ENCODE measurements around the gene STAG1.

DNA sequence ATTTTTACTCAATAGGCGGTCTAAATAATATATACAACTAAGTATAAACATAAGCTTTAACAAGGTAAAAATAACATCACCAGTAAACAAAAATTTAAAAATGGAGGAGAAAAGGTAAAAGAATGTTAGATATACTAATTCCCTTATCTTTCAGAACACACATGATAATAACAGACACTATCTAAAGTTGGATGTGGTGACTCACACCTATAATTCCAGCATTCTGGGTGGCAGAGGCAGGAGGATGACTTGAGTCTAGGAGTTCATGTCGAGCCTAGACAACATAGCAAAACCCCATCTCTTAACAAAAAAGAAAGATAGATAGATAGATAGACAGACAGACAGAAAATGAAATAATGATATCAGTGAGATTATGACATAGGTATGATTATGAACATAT is 85.1 kb downstream of the STAG1 start:
- TF ChIP-seq EZH2phosphoT487 (IDR thresholded peaks at IDR 0.05; ENCODE audit: borderline replicate concordance) = no peak
- TF ChIP-seq, protein P1, sequence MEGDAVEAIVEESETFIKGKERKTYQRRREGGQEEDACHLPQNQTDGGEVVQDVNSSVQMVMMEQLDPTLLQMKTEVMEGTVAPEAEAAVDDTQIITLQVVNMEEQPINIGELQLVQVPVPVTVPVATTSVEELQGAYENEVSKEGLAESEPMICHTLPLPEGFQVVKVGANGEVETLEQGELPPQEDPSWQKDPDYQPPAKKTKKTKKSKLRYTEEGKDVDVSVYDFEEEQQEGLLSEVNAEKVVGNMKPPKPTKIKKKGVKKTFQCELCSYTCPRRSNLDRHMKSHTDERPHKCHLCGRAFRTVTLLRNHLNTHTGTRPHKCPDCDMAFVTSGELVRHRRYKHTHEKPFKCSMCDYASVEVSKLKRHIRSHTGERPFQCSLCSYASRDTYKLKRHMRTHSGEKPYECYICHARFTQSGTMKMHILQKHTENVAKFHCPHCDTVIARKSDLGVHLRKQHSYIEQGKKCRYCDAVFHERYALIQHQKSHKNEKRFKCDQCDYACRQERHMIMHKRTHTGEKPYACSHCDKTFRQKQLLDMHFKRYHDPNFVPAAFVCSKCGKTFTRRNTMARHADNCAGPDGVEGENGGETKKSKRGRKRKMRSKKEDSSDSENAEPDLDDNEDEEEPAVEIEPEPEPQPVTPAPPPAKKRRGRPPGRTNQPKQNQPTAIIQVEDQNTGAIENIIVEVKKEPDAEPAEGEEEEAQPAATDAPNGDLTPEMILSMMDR (conservative IDR thresholded peaks at IDR 0.05; ENCODE audit: low read length) = no peak

Data from Loucy (cell line).